ENCODE results near the gene RFNG. TPM values are rescaled to one million over a fixed set of nuclear protein-coding genes. Genes with fewer than 3 reads are reported as not detected.
A peak's percentile ranks its signal among the peaks of the same experiment; 100 is the strongest.

RFNG gene
- total and polyA plus RNA-seq, 2 of the 4 experiments (the other 2 are of a cell fraction): 6.8 to 47.3 TPM

GRCh38 chr17:82063424-82064415, 12.1 kb upstream of the RFNG start:
- Histone ChIP-seq H2BK5ac (ENCODE audit: low read depth, low read length, poor library complexity, severe bottlenecking) (no peak overlapping the region), H2AK9ac (replicated peaks; ENCODE audit: low read depth, low read length, poor library complexity) (peak overlapping the region; percentile 24), H2BK20ac (ENCODE audit: low read depth, low read length) (no peak overlapping the region), H3K9me3 (ENCODE audit: control insufficient read depth, insufficient read depth, low read length) (no peaks in the 10 kb centered on the region), H3K79me1 (ENCODE audit: low read depth in 1 of 2, low read length in 2 of 2) (peaks cover 5 to 36% of the 10 kb centered on the region in 2 experiments; a peak in 3 of 4 replicates), H4K91ac (ENCODE audit: insufficient read depth, low read depth, low read length) (no peak overlapping the region), H2AFZ (replicated peaks; ENCODE audit: low read length, poor library complexity) (peak overlapping the region; percentile 21), H3K27ac (ENCODE audit: insufficient read depth, low read length) (no peak overlapping the region), H3K14ac (replicated peaks; ENCODE audit: low read depth, low read length) (no peak overlapping the region), H3K9ac (ENCODE audit: low read depth, low read length) (no peak overlapping the region), H2AK5ac (ENCODE audit: low read depth, low read length) (no peak overlapping the region), H3K9me1 (ENCODE audit: insufficient read depth, low read length) (no peaks in the 10 kb centered on the region; the same call in 1 of the 2 replicates), H4K5ac (ENCODE audit: low read depth, low read length) (no peak overlapping the region), H2BK120ac (ENCODE audit: low read depth, low read length) (no peak overlapping the region), H3K56ac (ENCODE audit: extremely low read depth, insufficient read depth, low read length) (no peak overlapping the region), H3K36me3 (ENCODE audit: control insufficient read depth, insufficient read depth, low read length) (peaks cover 42% of the 10 kb centered on the region), H3K4me2 (ENCODE audit: low read depth, low read length) (no peak overlapping the region), H3K4me1 (ENCODE audit: control insufficient read depth, insufficient read depth, low read length) (peaks cover 10% of the 10 kb centered on the region), H3K27me3 (ENCODE audit: control insufficient read depth, insufficient read depth, low read length) (no peaks in the 10 kb centered on the region), H2BK15ac (ENCODE audit: low read depth, low read length) (no peak overlapping the region), H3K23ac (ENCODE audit: low read depth, low read length) (no peak overlapping the region), H4K8ac (ENCODE audit: low read depth in 2 of 2, low read length in 2 of 2) (no peak overlapping the region), H3K4ac (ENCODE audit: low read depth, low read length) (no peak overlapping the region), H3K18ac (ENCODE audit: low read depth, low read length) (no peak overlapping the region), H3K4me3 (ENCODE audit: insufficient read depth, low read depth, low read length) (no peak overlapping the region), H4K20me1 (ENCODE audit: insufficient read depth, low read length) (peaks cover 3% of the 10 kb centered on the region; the same call in 1 of the 2 replicates)
- in situ Hi-C loops (cut with MboI; ENCODE audit: low sequenced_read_pairs): no loop called here
- WGBS, 2 experiments (ENCODE audit: extremely low coverage in 2 of 2, insufficient read length in 1 of 2): 90% methylated on average over 10 of the region's 20 CpGs; no CpG with 5 or more reads in 1 of the 2 experiments
- DNase-seq (no peak), ATAC-seq (ENCODE audit: low read depth) (no peak)
- intact Hi-C loops (cut with micrococcal nuclease): no loop called here
- ChIA-PET POLR2A (ENCODE audit: unreplicated experiment) (no interaction called here), CTCF (no interaction called here)
- BruUV-seq (replicated peaks): no TSS peak
- TF ChIP-seq CHD1 (IDR thresholded peaks at IDR 0.05; ENCODE audit: low read depth, low read length): no peak
- dilution Hi-C loops (cut with HindIII; ENCODE audit: low sequenced_read_pairs, unreplicated experiment): no loop called here
